GM19240 (cell line): Measurements from ENCODE around the gene FAM117A.
"Not testable (repeated sequence)": the region's sequence is repeated elsewhere in the genome, so short reads cannot be mapped to it uniquely, and the experiment has no call there.

ENCODE experiments used
- DNase-seq: peaks from one replicate; pipeline ENCODE4 v3.0.0; 2011; ENCODE audit warnings: low spot score; ENCODE audit not compliant: insufficient read length

The FAM117A gene

DNA sequence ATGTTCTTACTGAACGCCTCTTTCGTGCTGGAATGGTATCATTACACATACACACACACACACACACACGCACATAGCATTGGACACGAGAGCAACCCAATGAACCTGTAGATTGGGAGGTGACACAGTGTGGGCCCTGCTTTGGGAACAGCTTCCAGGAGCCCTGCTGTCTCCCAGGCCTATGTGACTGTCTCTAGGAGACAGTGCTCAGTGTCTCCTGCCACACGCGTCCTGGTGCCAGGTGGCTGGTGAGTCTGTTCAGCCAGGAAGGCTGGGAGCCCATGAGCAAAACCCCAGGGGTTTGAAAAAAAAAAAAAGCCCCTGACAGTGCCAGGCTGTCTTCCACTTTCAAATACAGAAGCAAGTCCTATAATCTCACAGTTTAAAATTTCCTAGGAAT is 83.6 kb downstream of the FAM117A start:
- DNase-seq, result no peak

- DNase-seq, result peak; percentile 72
Observed at GRCh38 chr17:49677933-49678847, 85.7 kb downstream of the FAM117A start, which contains the start of gene SPOP. Gene SPOP, minus strand, starts transcription at chr17:49678097. Its CDS starts 55,287 bp downstream, at chr17:49622810.

DNA sequence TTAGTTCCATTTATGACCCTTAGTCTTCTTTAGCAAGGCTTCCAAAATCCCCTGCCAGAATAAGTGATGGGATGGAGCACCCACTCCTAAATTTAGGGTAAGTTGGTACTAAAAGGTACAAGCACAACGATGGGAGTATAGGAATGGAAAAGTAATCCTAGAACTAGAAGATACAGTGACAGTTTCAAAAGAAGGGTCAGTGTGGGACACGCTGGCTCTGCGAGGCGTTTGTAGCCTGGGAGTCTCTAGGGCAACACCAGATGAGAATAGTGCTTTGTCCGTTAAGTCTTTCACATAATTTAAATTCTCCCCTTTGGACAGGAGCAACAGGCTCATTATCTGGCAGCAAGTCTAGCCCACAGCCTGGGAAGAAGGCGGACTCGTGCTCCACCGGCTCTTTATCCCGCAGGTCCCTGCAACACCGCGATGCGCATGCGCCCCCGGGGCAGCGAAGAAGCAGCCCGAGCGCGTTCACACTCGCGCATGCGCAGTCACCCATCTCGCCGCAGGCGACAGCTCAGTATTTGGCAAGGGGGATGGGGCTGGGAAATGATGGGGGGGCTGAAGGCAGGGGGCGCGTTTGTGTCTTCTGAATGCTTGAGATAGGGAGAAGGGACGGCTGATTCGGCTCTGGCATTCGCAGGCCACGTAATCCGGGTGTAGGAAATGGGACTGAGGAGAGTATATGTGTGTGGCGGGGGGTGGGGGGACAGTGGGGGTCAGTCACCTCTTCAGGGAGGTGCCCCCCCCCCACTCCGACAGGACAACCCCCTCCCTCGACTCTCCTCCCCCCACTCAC is 86.6 kb downstream of the FAM117A start:
- DNase-seq, result peak; percentile 79

- peak; percentile 62 for DNase-seq
Observed at GRCh38 chr17:49676276-49676868, 87.6 kb downstream of the FAM117A start.

DNA sequence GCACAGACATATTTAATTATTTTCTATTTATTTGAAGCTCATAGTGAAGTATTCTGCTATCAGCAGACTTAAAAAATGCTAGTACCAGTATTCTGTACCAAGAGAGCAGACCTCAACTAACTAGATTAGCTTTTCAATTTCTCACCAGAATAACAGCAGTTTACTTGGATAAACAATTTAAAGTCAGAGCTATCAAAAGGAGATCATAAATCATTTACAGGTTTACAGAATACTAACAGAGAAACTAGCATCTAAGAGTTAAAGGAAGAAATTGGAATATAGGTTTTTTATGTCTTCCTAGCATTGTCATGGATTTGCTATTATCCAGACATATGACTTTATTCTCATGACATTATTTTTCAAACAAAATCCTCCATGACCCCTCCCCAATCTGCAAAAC is 89.4 kb downstream of the FAM117A start:
- DNase-seq, result no peak

- DNase-seq, result not testable (repeated sequence)
Observed at GRCh38 chr17:49673679-49674078, 90.3 kb downstream of the FAM117A start.

DNA sequence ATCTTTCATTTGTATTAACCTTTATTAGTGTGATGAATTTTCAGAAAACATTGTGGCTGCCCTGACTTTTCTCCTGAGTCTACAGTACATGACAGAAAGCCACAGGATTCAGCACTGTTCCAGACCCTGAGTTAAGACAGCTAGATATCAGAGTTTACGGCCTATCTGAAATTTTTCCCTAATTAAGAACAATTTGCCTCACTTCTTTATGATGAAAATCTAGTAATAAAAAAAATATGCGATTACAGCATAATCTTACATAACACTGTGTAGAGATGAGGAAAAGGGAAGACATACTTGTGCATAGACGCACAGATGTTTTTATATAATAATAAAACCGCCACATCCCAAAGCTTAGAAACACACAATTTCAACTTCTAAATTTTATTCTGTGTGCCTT is 93.3 kb downstream of the FAM117A start:
- no peak for DNase-seq

- DNase-seq, result no peak
Observed at GRCh38 chr17:49670002-49670401, 93.9 kb downstream of the FAM117A start.

- DNase-seq, result no peak
Observed at GRCh38 chr17:49667854-49668253, 96.1 kb downstream of the FAM117A start.

DNA sequence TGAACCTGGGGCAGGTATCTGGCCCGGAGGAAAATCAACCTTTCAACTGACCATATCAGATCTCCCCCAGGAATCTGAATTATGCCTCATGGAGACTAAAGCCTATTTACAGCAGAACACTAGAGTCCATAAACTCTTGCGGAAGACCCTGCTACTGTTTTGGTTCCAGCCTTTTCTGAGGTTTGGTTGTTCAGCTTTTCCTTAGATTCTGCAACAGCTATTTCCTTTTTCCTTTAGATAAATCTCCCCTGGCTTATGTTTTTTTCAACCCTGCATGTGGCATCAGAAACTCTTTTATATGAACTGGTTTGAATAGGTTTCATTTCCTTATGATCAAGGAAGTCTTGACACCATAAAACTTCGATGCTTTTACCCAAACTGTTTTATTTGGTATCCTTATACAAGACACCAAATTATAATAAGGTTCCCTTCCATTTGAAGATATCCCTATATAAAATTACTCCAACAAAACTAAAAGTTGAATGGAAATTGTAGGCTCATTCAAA is 99.2 kb downstream of the FAM117A start:
- no peak for DNase-seq
